SJSA1 (cell line): Measurements from ENCODE around the gene MYADM. TPM values are rescaled to one million over a fixed set of nuclear protein-coding genes. Genes with fewer than 3 reads are reported as not detected.

ENCODE experiments used
- DNase-seq, 2 experiments: peaks; one replicate each; pipeline ENCODE4 v3.0.0-alpha.2; 2015 to 2020; ENCODE audit warnings: low spot score in 2 of 2, low read depth in 1 of 2
- H3K27ac ChIP-seq: fragments of 250-450 bp; sonication (Bioruptor Pico); 2 replicates; pipeline ENCODE4 v1.5.1; 2020; ENCODE audit warnings: mild to moderate bottlenecking, moderate library complexity
- H3K27me3 ChIP-seq: fragments of 250-450 bp; sonication (Bioruptor Pico); replicated peaks from 2 replicates; pipeline ENCODE4 v1.5.1; 2020; ENCODE audit warnings: mild to moderate bottlenecking, moderate library complexity
- H3K36me3 ChIP-seq: fragments of 250-450 bp; sonication (Bioruptor Pico); 2 replicates; pipeline ENCODE4 v1.5.1; 2020; ENCODE audit warnings: mild to moderate bottlenecking
- H3K4me1 ChIP-seq: fragments of 250-450 bp; sonication (Bioruptor Pico); replicated peaks from 2 replicates; pipeline ENCODE4 v1.6.1; 2021; ENCODE audit warnings: mild to moderate bottlenecking
- H3K4me3 ChIP-seq: fragments of 250-450 bp; sonication (Bioruptor Pico); 2 replicates; pipeline ENCODE4 v1.5.1; 2020; ENCODE audit warnings: mild to moderate bottlenecking
- H3K9me3 ChIP-seq: fragments of 250-450 bp; sonication (Bioruptor Pico); replicated peaks from 2 replicates; pipeline ENCODE4 v1.5.1; 2020; ENCODE audit warnings: mild to moderate bottlenecking
- total RNA-seq: library from RNA; depleted of rRNA; stranded (reverse); fragments of >200 nt; shearing (Covaris generic); gene quantifications from 2 replicates; pipeline ENCODE4 v1.2.3, GENCODE V29; 2014; rRNA removed

Gene MYADM
- total RNA-seq, 1 experiment from 2014 or later = 35.7 TPM

- Histone ChIP-seq H3K4me3 (no peak overlapping the region), H3K27me3 (peaks cover 53% of the 10 kb centered on the region), H3K4me1 (peaks cover 21% of the 10 kb centered on the region), H3K27ac (no peak overlapping the region), H3K9me3 (no peaks in the 10 kb centered on the region; the same call in 1 of the 2 replicates), H3K36me3 (no peaks in the 10 kb centered on the region)
- DNase-seq = no peak
These were observed 39.5 kb downstream of the MYADM start for GRCh38 chr19:53907193-53907581.

- H3K36me3 ChIP-seq = no peaks in the 10 kb centered on the region
- H3K9me3 ChIP-seq = no peaks in the 10 kb centered on the region; the same call in 1 of the 2 replicates
- no peak overlapping the region for H3K4me3 ChIP-seq
- no peak for DNase-seq
- H3K4me1 ChIP-seq = peaks cover 21% of the 10 kb centered on the region
- peaks cover 55% of the 10 kb centered on the region for H3K27me3 ChIP-seq
- no peak overlapping the region for H3K27ac ChIP-seq
These were observed 40.0 kb downstream of the MYADM start for GRCh38 chr19:53907690-53908089.

GRCh38 chr19:53908106-53908934, 40.6 kb downstream of the MYADM start:
- no peaks in the 10 kb centered on the region for H3K36me3 ChIP-seq
- no peaks in the 10 kb centered on the region; the same call in 1 of the 2 replicates for H3K9me3 ChIP-seq
- H3K4me3 ChIP-seq = no peak overlapping the region
- H3K4me1 ChIP-seq = peaks cover 21% of the 10 kb centered on the region
- peaks cover 55% of the 10 kb centered on the region for H3K27me3 ChIP-seq
- H3K27ac ChIP-seq = no peak overlapping the region
- DNase-seq = no peak

GRCh38 chr19:53908935-53909415, 41.3 kb downstream of the MYADM start, which contains the start of gene CACNG7:
TSS of gene CACNG7 (plus strand) at chr19:53909278. CDS start at chr19:53912832, 3,554 bp downstream.
- Histone ChIP-seq H3K27ac (no peak within 1 kb of the TSS), H3K27me3 (peaks cover 55% of the 10 kb centered on the region), H3K4me3 (no peak within 1 kb of the TSS), H3K36me3 (no peaks in the 10 kb centered on the region), H3K4me1 (peaks cover 21% of the 10 kb centered on the region), H3K9me3 (no peaks in the 10 kb centered on the region; the same call in 1 of the 2 replicates)
- DNase-seq = no peak

DNA sequence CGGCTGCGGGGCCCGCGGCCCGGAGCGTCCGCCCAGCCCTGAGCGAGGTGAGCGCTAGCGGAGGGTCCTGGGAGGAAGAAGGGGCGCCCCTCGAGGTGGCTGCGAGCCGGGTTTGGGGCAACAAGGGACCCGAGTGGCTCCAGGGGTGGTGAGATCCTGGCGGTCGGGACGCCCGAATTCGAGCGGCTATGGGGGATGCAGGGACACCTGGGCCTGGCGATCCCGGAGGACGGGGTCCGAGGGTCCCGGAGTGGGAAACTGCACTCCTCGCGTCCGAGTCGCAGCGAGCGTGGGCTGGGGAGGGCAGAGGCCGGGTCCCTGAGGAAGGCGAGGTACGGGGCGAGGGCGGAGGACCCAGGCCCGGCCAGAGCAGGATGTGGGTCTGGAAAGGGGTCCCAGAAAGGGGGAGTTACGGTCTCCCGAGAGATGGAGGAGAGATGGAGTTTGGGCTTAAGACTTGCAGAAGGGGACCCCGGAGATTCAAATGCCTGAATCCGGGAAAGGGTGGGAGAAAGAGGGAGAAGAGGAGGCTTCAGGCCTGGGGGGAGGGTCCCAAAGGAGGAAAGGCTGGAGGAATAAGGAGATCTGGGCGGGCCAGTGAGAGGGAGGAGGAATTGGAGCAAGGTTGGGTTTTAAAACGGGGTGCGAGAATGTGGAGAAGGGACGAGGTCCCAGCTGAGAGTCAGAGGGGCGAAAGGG, 41.9 kb downstream of the MYADM start:
- H3K27me3 ChIP-seq = peaks cover 54% of the 10 kb centered on the region
- H3K36me3 ChIP-seq = no peaks in the 10 kb centered on the region
- H3K4me3 ChIP-seq = no peak overlapping the region
- H3K9me3 ChIP-seq = no peaks in the 10 kb centered on the region; the same call in 1 of the 2 replicates
- peaks cover 21% of the 10 kb centered on the region for H3K4me1 ChIP-seq
- no peak for DNase-seq
- H3K27ac ChIP-seq = no peak overlapping the region

- peaks cover 49% of the 10 kb centered on the region for H3K27me3 ChIP-seq
- peaks cover 21% of the 10 kb centered on the region for H3K4me1 ChIP-seq
- H3K27ac ChIP-seq = no peak overlapping the region
- H3K9me3 ChIP-seq = no peaks in the 10 kb centered on the region; the same call in 1 of the 2 replicates
- H3K4me3 ChIP-seq = no peak overlapping the region
- no peaks in the 10 kb centered on the region for H3K36me3 ChIP-seq
- no peak for DNase-seq
These were observed 42.5 kb downstream of the MYADM start for GRCh38 chr19:53910170-53910518.

DNA sequence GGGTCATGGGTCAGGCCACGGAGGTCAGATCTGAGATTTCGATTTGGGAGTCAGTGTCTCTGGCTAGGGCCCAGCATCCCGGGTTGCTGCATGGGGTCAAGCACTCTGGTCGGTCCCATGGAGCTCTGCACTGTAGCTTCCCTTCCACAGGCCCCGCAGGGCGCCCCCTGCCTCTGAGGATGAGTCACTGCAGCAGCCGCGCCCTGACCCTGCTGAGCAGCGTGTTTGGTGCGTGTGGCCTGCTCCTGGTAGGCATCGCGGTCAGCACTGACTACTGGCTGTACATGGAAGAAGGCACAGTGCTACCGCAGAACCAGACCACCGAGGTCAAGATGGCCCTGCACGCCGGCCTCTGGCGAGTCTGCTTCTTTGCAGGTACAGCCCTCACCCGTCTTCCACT, 45.0 kb downstream of the MYADM start:
- no peak overlapping the region for H3K27ac ChIP-seq
- H3K4me3 ChIP-seq = no peak overlapping the region
- no peak for DNase-seq
- no peaks in the 10 kb centered on the region for H3K36me3 ChIP-seq
- H3K27me3 ChIP-seq = peaks cover 33% of the 10 kb centered on the region
- no peaks in the 10 kb centered on the region for H3K9me3 ChIP-seq
- peaks cover 12% of the 10 kb centered on the region for H3K4me1 ChIP-seq

- no peaks in the 10 kb centered on the region for H3K4me1 ChIP-seq
- no peak for DNase-seq
- no peaks in the 10 kb centered on the region for H3K36me3 ChIP-seq
- H3K9me3 ChIP-seq = no peaks in the 10 kb centered on the region
- H3K27ac ChIP-seq = no peak overlapping the region
- peaks cover 14% of the 10 kb centered on the region for H3K27me3 ChIP-seq
- no peak overlapping the region for H3K4me3 ChIP-seq
These were observed 47.3 kb downstream of the MYADM start for GRCh38 chr19:53915000-53915399.

- peaks cover 7% of the 10 kb centered on the region for H3K27me3 ChIP-seq
- H3K4me3 ChIP-seq = no peak overlapping the region
- H3K36me3 ChIP-seq = no peaks in the 10 kb centered on the region
- no peaks in the 10 kb centered on the region for H3K9me3 ChIP-seq
- H3K4me1 ChIP-seq = no peaks in the 10 kb centered on the region
- no peak overlapping the region for H3K27ac ChIP-seq
- no peak for DNase-seq
These were observed 48.3 kb downstream of the MYADM start for GRCh38 chr19:53916004-53916403.

GRCh38 chr19:53917356-53917755, 49.7 kb downstream of the MYADM start:
- Histone ChIP-seq H3K27ac (no peak overlapping the region), H3K36me3 (no peaks in the 10 kb centered on the region), H3K4me1 (no peaks in the 10 kb centered on the region), H3K9me3 (no peaks in the 10 kb centered on the region), H3K4me3 (no peak overlapping the region), H3K27me3 (0 out of 2 replicates have a peak, but pooled peaks cover under 1% of the 10 kb centered on the region)
- no peak for DNase-seq

Other genes starting within 250 kb of the MYADM start
- not detected in 2 replicates for gene DPRX, start 235.9 kb upstream of the MYADM start, total RNA-seq
- gene NLRP12, start 43.6 kb upstream of the MYADM start, total RNA-seq = not detected in 2 replicates
- not detected in 2 replicates for gene PRKCG, start 14.3 kb downstream of the MYADM start, total RNA-seq
- gene CACNG7, start 41.4 kb downstream of the MYADM start, total RNA-seq = not detected in 2 replicates
- gene CACNG8, start 95.1 kb downstream of the MYADM start, total RNA-seq = not detected in 2 replicates
- gene CACNG6, start 123.8 kb downstream of the MYADM start, total RNA-seq = 0.11 TPM in 1 of 2 replicates, not detected in the other
- not detected in 2 replicates for gene VSTM1, start 196.0 kb downstream of the MYADM start, total RNA-seq
- not detected in 2 replicates for gene TARM1, start 213.5 kb downstream of the MYADM start, total RNA-seq
- not detected in 2 replicates for gene OSCAR, start 232.9 kb downstream of the MYADM start, total RNA-seq
- 24.2 and 51.7 TPM in 2 replicates for gene NDUFA3, start 235.0 kb downstream of the MYADM start, total RNA-seq
- 31.7 and 48.5 TPM in 2 replicates for gene TFPT, start 247.8 kb downstream of the MYADM start, total RNA-seq
- gene PRPF31, start 247.9 kb downstream of the MYADM start, total RNA-seq = 70.6 and 79.9 TPM in 2 replicates